HEK293T (cell line): ENCODE data around the gene HPS1.

Experiments
- BHLHE40 ChIP-seq: fragments of 450-650 bp; IDR thresholded peaks from 2 replicates; pipeline ENCODE4 v1.6.1; 2016; ENCODE audit warnings: mild to moderate bottlenecking, moderate library complexity, borderline replicate concordance
- ELF4 ChIP-seq: fragments of 450-650 bp; IDR thresholded peaks from 2 replicates; pipeline ENCODE4 v1.6.1; 2017; ENCODE audit warnings: antibody characterized with exemption
- FOXK2 ChIP-seq: fragments of 450-650 bp; IDR thresholded peaks from 2 replicates; pipeline ENCODE4 v1.6.1; 2016; ENCODE audit warnings: mild to moderate bottlenecking
- FOXM1 ChIP-seq: fragments of 450-650 bp; IDR thresholded peaks from 2 replicates; pipeline ENCODE4 v1.6.1; 2017; ENCODE audit warnings: mild to moderate bottlenecking, borderline replicate concordance
- HDGF ChIP-seq: fragments of 450-650 bp; IDR thresholded peaks from 2 replicates; pipeline ENCODE4 v1.6.1; 2017; ENCODE audit warnings: antibody characterized with exemption, borderline replicate concordance
- LEF1 ChIP-seq: fragments of 450-650 bp; IDR thresholded peaks from 2 replicates; pipeline ENCODE4 v1.6.1; 2017; ENCODE audit warnings: mild to moderate bottlenecking, borderline replicate concordance
- PKNOX1 ChIP-seq: fragments of 450-650 bp; IDR thresholded peaks from 2 replicates; pipeline ENCODE4 v1.6.1; 2016
- SP1 ChIP-seq: fragments of 450-650 bp; IDR thresholded peaks from 2 replicates; pipeline ENCODE4 v1.6.1; 2017
- SUZ12 ChIP-seq: fragments of 450-650 bp; IDR thresholded peaks from 2 replicates; pipeline ENCODE4 v1.6.1; 2016; ENCODE audit warnings: mild to moderate bottlenecking

DNA sequence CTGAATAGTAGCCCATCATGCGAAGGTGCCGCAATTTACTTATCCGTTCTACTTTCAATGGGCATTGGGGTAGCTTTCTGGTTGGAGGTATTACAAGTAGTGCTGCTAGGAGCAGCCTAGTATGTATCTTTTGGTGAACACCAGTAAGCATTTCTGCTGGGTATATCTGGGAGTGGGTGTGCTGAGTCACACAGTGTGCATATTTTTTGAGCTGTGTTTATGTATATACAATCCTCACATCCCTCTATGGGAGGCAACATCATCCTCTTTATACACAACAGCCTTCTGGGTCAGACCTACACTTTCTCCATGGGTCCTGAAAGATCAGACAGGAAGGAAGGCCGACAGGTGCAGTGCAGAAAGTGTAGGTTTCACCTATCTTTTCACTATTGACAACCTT lies 68.0 kb downstream of the HPS1 start:
- TF ChIP-seq PKNOX1, result no peak
- TF ChIP-seq FOXK2, result no peak
- TF ChIP-seq SUZ12, result no peak
- no peak for TF ChIP-seq FOXM1
- no peak for TF ChIP-seq HDGF
- TF ChIP-seq SP1, result no peak
- TF ChIP-seq BHLHE40, result no peak
- no peak for TF ChIP-seq ELF4
- no peak for TF ChIP-seq LEF1
